ENCODE data around the gene EOLA1. TPM values are rescaled to one million over a fixed set of nuclear protein-coding genes. Genes with fewer than 3 reads are reported as not detected.
A peak's percentile ranks its signal among the peaks of the same experiment; 100 is the strongest.
"Not testable (repeated sequence)": the region's sequence is repeated elsewhere in the genome, so short reads cannot be mapped to it uniquely, and the experiment has no call there.

EOLA1 gene
- total RNA-seq, 1 experiment from 2014 or later: 7.9 TPM

DNA sequence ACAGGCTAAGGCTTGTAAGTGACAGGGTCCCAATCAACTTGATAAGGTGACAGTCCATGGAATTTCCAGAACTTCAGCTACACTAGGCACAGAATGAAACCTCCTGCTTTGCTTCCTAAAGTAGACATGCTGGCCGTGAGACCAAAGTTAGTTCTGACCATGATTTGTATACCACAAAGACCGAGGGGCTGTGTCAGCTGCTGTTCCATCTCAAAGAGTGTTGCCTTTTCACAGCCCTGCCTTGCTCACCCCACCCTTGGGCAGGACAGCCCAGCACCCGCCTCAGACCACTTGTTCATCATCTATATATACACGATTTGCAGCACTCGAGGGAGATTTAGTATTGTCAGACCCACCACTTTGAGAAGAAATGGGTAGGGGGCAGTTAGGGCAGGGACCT is 41.0 kb upstream of the EOLA1 start:
- Histone ChIP-seq H2AFZ (ENCODE audit: low read length) (no peak overlapping the region), H3T11ph (ENCODE audit: low read length) (no peak overlapping the region), H3K79me2 (ENCODE audit: insufficient read depth, low read length) (no peaks in the 10 kb centered on the region), H3K18ac (ENCODE audit: insufficient read length, low read depth, low read length) (no peak overlapping the region), H3K14ac (ENCODE audit: insufficient read depth, low read length) (no peak overlapping the region), H3K4ac (ENCODE audit: low read depth, low read length) (no peak overlapping the region), H3K56ac (ENCODE audit: insufficient read length, low read depth, low read length) (no peak overlapping the region), H3K27ac (ENCODE audit: insufficient read length, low read depth, low read length) (no peak overlapping the region), H3K23me2 (ENCODE audit: insufficient read length, low read depth, low read length, poor library complexity, severe bottlenecking) (no peaks in the 10 kb centered on the region), H4K91ac (ENCODE audit: insufficient read length, low read depth, low read length) (no peak overlapping the region), H2BK15ac (ENCODE audit: low read depth, low read length) (no peak overlapping the region), H4K5ac (ENCODE audit: insufficient read length, low read depth, low read length) (no peak overlapping the region), H2BK20ac (ENCODE audit: low read depth, low read length, poor library complexity, severe bottlenecking) (no peak overlapping the region), H4K8ac (replicated peaks; ENCODE audit: insufficient read length, low read depth, low read length) (no peak overlapping the region), H2BK120ac (ENCODE audit: low read depth, low read length, poor library complexity, severe bottlenecking) (no peak overlapping the region), H2AK5ac (ENCODE audit: insufficient read length, low read length) (no peak overlapping the region), H2BK12ac (ENCODE audit: insufficient read length, low read depth, low read length) (no peak overlapping the region), H3K23ac (ENCODE audit: insufficient read length, low read depth, low read length) (no peak overlapping the region), H4K20me1 (ENCODE audit: control insufficient read depth, insufficient read depth, insufficient read length) (no peaks in the 10 kb centered on the region), H3K4me1 (ENCODE audit: insufficient read depth, low read length) (no peaks in the 10 kb centered on the region; the same call in 1 of the 2 replicates), H3K79me1 (ENCODE audit: insufficient read depth, low read depth, low read length, poor library complexity, severe bottlenecking) (no peaks in the 10 kb centered on the region), H3K27me3 (ENCODE audit: insufficient read depth, low read length) (no peaks in the 10 kb centered on the region), H3K9ac (ENCODE audit: extremely low read depth, insufficient read length, low read length) (no peak overlapping the region), H3K4me2 (ENCODE audit: insufficient read depth, insufficient read length, low read length) (no peak overlapping the region), H3K9me3 (ENCODE audit: control insufficient read depth, low read depth, low read length) (peaks cover 57% of the 10 kb centered on the region), H2BK5ac (ENCODE audit: insufficient read length, low read length) (no peak overlapping the region)
- Mint-ChIP-seq H3K36me3 (ENCODE audit: insufficient read depth in 1 of 3, low read depth in 3 of 3) (peaks cover 18 to 61% (median 60%) of the 10 kb centered on the region in 3 experiments), H3K4me1 (peaks cover 0 to 6% of the 10 kb centered on the region in 2 experiments; a peak in 2 of 4 replicates), H3K27ac (no peak overlapping the region; a peak in 1 of 7 replicates), H3K9me3 (peaks cover 51 to 66% of the 10 kb centered on the region in 2 experiments), H3K4me3 (no peak overlapping the region), H3K27me3 (ENCODE audit: low read depth) (no peaks in the 10 kb centered on the region; the same call in 1 of the 2 replicates)
- no CpG with 5 or more reads among the region's 5 CpGs for WGBS (ENCODE audit: extremely low coverage, insufficient read length, low lambda C conversion rate)
- no peak for DNase-seq
- TF ChIP-seq, protein P1, sequence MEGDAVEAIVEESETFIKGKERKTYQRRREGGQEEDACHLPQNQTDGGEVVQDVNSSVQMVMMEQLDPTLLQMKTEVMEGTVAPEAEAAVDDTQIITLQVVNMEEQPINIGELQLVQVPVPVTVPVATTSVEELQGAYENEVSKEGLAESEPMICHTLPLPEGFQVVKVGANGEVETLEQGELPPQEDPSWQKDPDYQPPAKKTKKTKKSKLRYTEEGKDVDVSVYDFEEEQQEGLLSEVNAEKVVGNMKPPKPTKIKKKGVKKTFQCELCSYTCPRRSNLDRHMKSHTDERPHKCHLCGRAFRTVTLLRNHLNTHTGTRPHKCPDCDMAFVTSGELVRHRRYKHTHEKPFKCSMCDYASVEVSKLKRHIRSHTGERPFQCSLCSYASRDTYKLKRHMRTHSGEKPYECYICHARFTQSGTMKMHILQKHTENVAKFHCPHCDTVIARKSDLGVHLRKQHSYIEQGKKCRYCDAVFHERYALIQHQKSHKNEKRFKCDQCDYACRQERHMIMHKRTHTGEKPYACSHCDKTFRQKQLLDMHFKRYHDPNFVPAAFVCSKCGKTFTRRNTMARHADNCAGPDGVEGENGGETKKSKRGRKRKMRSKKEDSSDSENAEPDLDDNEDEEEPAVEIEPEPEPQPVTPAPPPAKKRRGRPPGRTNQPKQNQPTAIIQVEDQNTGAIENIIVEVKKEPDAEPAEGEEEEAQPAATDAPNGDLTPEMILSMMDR (conservative IDR thresholded peaks at IDR 0.05): no peak

DNA sequence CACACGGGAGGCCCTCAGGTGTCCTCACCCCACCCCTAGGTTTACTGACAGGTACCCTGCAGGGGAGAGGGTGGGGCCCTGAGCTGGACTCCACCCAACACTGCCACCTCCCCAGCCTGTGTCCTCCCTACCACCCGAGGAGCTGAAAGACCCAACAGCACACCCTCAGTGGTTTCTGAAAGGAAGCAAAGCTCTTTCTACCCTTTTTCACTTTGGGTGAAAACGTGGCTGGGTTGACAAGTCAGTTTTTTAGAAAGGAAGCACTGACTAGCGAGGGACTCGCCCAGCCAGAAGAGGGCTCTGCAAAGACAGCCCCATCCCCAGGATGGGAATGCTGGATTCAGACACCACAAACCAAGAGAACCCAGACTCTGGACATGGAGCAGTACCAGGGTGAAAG is 37.9 kb upstream of the EOLA1 start:
- not testable (repeated sequence) for H3K4me1 ChIP-seq (ENCODE audit: insufficient read depth, low read length); H2BK12ac ChIP-seq (ENCODE audit: insufficient read length, low read depth, low read length); H3K14ac ChIP-seq (ENCODE audit: insufficient read depth, low read length); H3K18ac ChIP-seq (ENCODE audit: insufficient read length, low read depth, low read length); H3K27ac Mint-ChIP-seq; H3K79me1 ChIP-seq (ENCODE audit: insufficient read depth, low read depth, low read length, poor library complexity, severe bottlenecking); H2AFZ ChIP-seq (ENCODE audit: low read length); H4K20me1 ChIP-seq (ENCODE audit: control insufficient read depth, insufficient read depth, insufficient read length); H3T11ph ChIP-seq (ENCODE audit: low read length); H3K79me2 ChIP-seq (ENCODE audit: insufficient read depth, low read length); H4K8ac ChIP-seq (replicated peaks; ENCODE audit: insufficient read length, low read depth, low read length); H3K23ac ChIP-seq (ENCODE audit: insufficient read length, low read depth, low read length); H3K27ac ChIP-seq (ENCODE audit: insufficient read length, low read depth, low read length); H3K4me3 Mint-ChIP-seq; H3K9ac ChIP-seq (ENCODE audit: extremely low read depth, insufficient read length, low read length); H2BK15ac ChIP-seq (ENCODE audit: low read depth, low read length); H3K4ac ChIP-seq (ENCODE audit: low read depth, low read length); H3K56ac ChIP-seq (ENCODE audit: insufficient read length, low read depth, low read length); H3K4me2 ChIP-seq (ENCODE audit: insufficient read depth, insufficient read length, low read length); H3K23me2 ChIP-seq (ENCODE audit: insufficient read length, low read depth, low read length, poor library complexity, severe bottlenecking); H2AK5ac ChIP-seq (ENCODE audit: insufficient read length, low read length); H4K91ac ChIP-seq (ENCODE audit: insufficient read length, low read depth, low read length); H2BK120ac ChIP-seq (ENCODE audit: low read depth, low read length, poor library complexity, severe bottlenecking); H3K27me3 ChIP-seq (ENCODE audit: insufficient read depth, low read length); H4K5ac ChIP-seq (ENCODE audit: insufficient read length, low read depth, low read length); H3K27me3 Mint-ChIP-seq (ENCODE audit: low read depth); H2BK5ac ChIP-seq (ENCODE audit: insufficient read length, low read length); H2BK20ac ChIP-seq (ENCODE audit: low read depth, low read length, poor library complexity, severe bottlenecking)
- H3K9me3 Mint-ChIP-seq: peaks cover 52 to 66% of the 10 kb centered on the region in 2 experiments
- peaks cover 41% of the 10 kb centered on the region for H3K9me3 ChIP-seq (ENCODE audit: control insufficient read depth, low read depth, low read length)
- peaks cover 6 to 36% (median 35%) of the 10 kb centered on the region in 3 experiments for H3K36me3 Mint-ChIP-seq (ENCODE audit: insufficient read depth in 1 of 3, low read depth in 3 of 3)
- H3K4me1 Mint-ChIP-seq: peaks cover 6 to 13% of the 10 kb centered on the region in 2 experiments
- WGBS (ENCODE audit: extremely low coverage, insufficient read length, low lambda C conversion rate): no CpG with 5 or more reads among the region's 5 CpGs
- peak; percentile 5 for DNase-seq

All from H9 (cell line).